ENCODE results near the gene RBM8A. TPM values are rescaled to one million over a fixed set of nuclear protein-coding genes. Genes with fewer than 3 reads are reported as not detected.
A peak's percentile ranks its signal among the peaks of the same experiment; 100 is the strongest.

The RBM8A gene
- polyA plus RNA-seq, 3 donors: 91.5 to 171 (median 115) TPM

GRCh38 chr1:145972580-145972979, 45.3 kb upstream of the RBM8A start:
- intact Hi-C loops (cut with micrococcal nuclease): no loop called here
- no CpG with 5 or more reads among the region's 7 CpGs for WGBS (ENCODE audit: insufficient coverage)

GRCh38 chr1:145967288-145967687, 40.0 kb upstream of the RBM8A start:
- TF ChIP-seq CTCF (IDR thresholded peaks at IDR 0.05): no peak
- 100% methylated on average over 1 of the region's 2 CpGs for WGBS (ENCODE audit: insufficient coverage)
- no peak overlapping the region for H3K4me2 ChIP-seq (replicated peaks; ENCODE audit: extremely low read depth, low read length, poor library complexity, severe bottlenecking)
- peaks cover 0 to 7% of the 10 kb centered on the region in 2 donors for H3K36me3 ChIP-seq (replicated peaks in 1 of 2; ENCODE audit: control insufficient read depth in 1 of 2, insufficient read depth in 2 of 2, low read length in 2 of 2)
- H3K4me1 Mint-ChIP-seq: peaks cover 29% of the 10 kb centered on the region
- H3K27me3 ChIP-seq (ENCODE audit: control insufficient read depth in 2 of 2, insufficient read depth in 2 of 2, low read length in 2 of 2): peaks cover 3 to 11% of the 10 kb centered on the region in 2 donors
- H3K9me3 Mint-ChIP-seq: peaks cover 0 to 10% (median 8%) of the 10 kb centered on the region in 7 donors
- no peak overlapping the region for H3K4me3 Mint-ChIP-seq
- H3K79me2 ChIP-seq (ENCODE audit: insufficient read depth, low read length): peaks cover 10% of the 10 kb centered on the region
- peaks cover 0 to 4% of the 10 kb centered on the region in 2 donors for H3K9me3 ChIP-seq (replicated peaks in 1 of 2; ENCODE audit: control insufficient read depth in 1 of 2, insufficient read depth in 1 of 2, low read length in 2 of 2)
- no peak overlapping the region for H2AFZ ChIP-seq (ENCODE audit: insufficient read depth, low read depth, low read length, poor library complexity, severe bottlenecking)
- peaks cover 23 to 30% of the 10 kb centered on the region in 2 donors for H3K4me1 ChIP-seq (ENCODE audit: control insufficient read depth in 1 of 2, insufficient read depth in 2 of 2, low read length in 2 of 2)
- no peak for DNase-seq
- H3K27ac Mint-ChIP-seq: peak overlapping the region in 1 of 7 donors; percentile 69
- intact Hi-C loops (cut with micrococcal nuclease): loop anchor here in 1 of 2 donors (5.0 to 10.0 kb wide), 2 partner anchors 35 to 102 kb away; no protein-coding TSS in a partner anchor
- no peak overlapping the region for H3K9ac ChIP-seq (ENCODE audit: insufficient read depth, low read length, poor library complexity, severe bottlenecking)
- no peak overlapping the region for H3K27ac ChIP-seq (ENCODE audit: low read depth in 1 of 2, low read length in 2 of 2)
- H3K4me3 ChIP-seq (replicated peaks in 1 of 3; ENCODE audit: low read depth in 2 of 3, low read length in 3 of 3): no peak overlapping the region
- H3K27me3 Mint-ChIP-seq (ENCODE audit: low read depth in 3 of 3): peaks cover 9 to 12% (median 9%) of the 10 kb centered on the region in 3 donors
- no peaks in the 10 kb centered on the region for H4K20me1 ChIP-seq (ENCODE audit: insufficient read depth, low read length)
- H3K36me3 Mint-ChIP-seq: peaks cover 5 to 16% of the 10 kb centered on the region in 2 donors

More at GRCh38 chr1:145972580-145972979, 45.3 kb upstream of the RBM8A start:
- Histone ChIP-seq H4K20me1 (ENCODE audit: insufficient read depth, low read length) (no peaks in the 10 kb centered on the region), H3K4me3 (replicated peaks in 1 of 3; ENCODE audit: low read depth in 2 of 3, low read length in 3 of 3) (no peak overlapping the region), H3K36me3 (replicated peaks in 1 of 2; ENCODE audit: control insufficient read depth in 1 of 2, insufficient read depth in 2 of 2, low read length in 2 of 2) (peaks cover 0 to 7% of the 10 kb centered on the region in 2 donors), H3K4me1 (ENCODE audit: control insufficient read depth in 1 of 2, insufficient read depth in 2 of 2, low read length in 2 of 2) (peaks cover 4 to 6% of the 10 kb centered on the region in 2 donors), H3K9me3 (replicated peaks in 1 of 2; ENCODE audit: control insufficient read depth in 1 of 2, insufficient read depth in 1 of 2, low read length in 2 of 2) (peaks cover 0 to under 1% of the 10 kb centered on the region in 2 donors), H3K27me3 (ENCODE audit: control insufficient read depth in 2 of 2, insufficient read depth in 2 of 2, low read length in 2 of 2) (no peaks in the 10 kb centered on the region), H3K27ac (ENCODE audit: low read depth in 1 of 2, low read length in 2 of 2) (no peak overlapping the region), H2AFZ (ENCODE audit: insufficient read depth, low read depth, low read length, poor library complexity, severe bottlenecking) (no peak overlapping the region), H3K4me2 (replicated peaks; ENCODE audit: extremely low read depth, low read length, poor library complexity, severe bottlenecking) (no peak overlapping the region), H3K79me2 (ENCODE audit: insufficient read depth, low read length) (peaks cover 4% of the 10 kb centered on the region), H3K9ac (ENCODE audit: insufficient read depth, low read length, poor library complexity, severe bottlenecking) (no peak overlapping the region)
- peaks cover 6% of the 10 kb centered on the region for H3K4me1 Mint-ChIP-seq
- H3K9me3 Mint-ChIP-seq: peaks cover 0 to under 1% (median under 1%) of the 10 kb centered on the region in 7 donors
- DNase-seq: no peak
- H3K36me3 Mint-ChIP-seq: peaks cover 7 to 26% of the 10 kb centered on the region in 2 donors
- no peak overlapping the region for H3K4me3 Mint-ChIP-seq
- H3K27ac Mint-ChIP-seq: peak overlapping the region in 1 of 7 donors; percentile 1
- peaks cover 0 to 2% (median 0%) of the 10 kb centered on the region in 3 donors for H3K27me3 Mint-ChIP-seq (ENCODE audit: low read depth in 3 of 3)
- no peak for TF ChIP-seq CTCF (IDR thresholded peaks at IDR 0.05)
